GM12891 (cell line): ENCODE data around the gene GNB1L.
"Not testable (repeated sequence)": the region's sequence is repeated elsewhere in the genome, so short reads cannot be mapped to it uniquely, and the experiment has no call there.

ENCODE experiments used
- DNase-seq: peaks from one replicate; pipeline ENCODE4 v3.0.0; 2011; ENCODE audit warnings: low spot score; ENCODE audit not compliant: insufficient read length
- FAIRE-seq: peaks from 2 replicates; lab custom pipeline; 2011; peaks lifted over from hg19 to GRCh38; lab: Jason Lieb, UNC
- PAX5 ChIP-seq: IDR thresholded peaks from 2 replicates; pipeline ENCODE4 v1.6.1; 2011; ENCODE audit warnings: low read length, moderate library complexity, mild to moderate bottlenecking; ENCODE audit not compliant: insufficient read depth, severe bottlenecking
- POLR2A ChIP-seq: IDR thresholded peaks from 2 replicates; pipeline ENCODE4 v1.6.1; 2011; ENCODE audit warnings: low read depth, low read length, control low read depth
- POLR2AphosphoS5 ChIP-seq: IDR thresholded peaks from 2 replicates; pipeline ENCODE4 v1.6.1; 2011; ENCODE audit warnings: low read depth, low read length, control low read depth
- POU2F2 ChIP-seq: IDR thresholded peaks from 2 replicates; pipeline ENCODE4 v1.6.1; 2011; ENCODE audit warnings: low read depth, mild to moderate bottlenecking, control low read depth, low read length, moderate library complexity
- SPI1 ChIP-seq: IDR thresholded peaks from 2 replicates; pipeline ENCODE4 v1.6.1; 2011; ENCODE audit warnings: low read depth, low read length, control low read depth
- TAF1 ChIP-seq: IDR thresholded peaks from 2 replicates; pipeline ENCODE4 v1.6.1; 2011; ENCODE audit warnings: low read depth, low read length, control low read depth

GNB1L gene

DNA sequence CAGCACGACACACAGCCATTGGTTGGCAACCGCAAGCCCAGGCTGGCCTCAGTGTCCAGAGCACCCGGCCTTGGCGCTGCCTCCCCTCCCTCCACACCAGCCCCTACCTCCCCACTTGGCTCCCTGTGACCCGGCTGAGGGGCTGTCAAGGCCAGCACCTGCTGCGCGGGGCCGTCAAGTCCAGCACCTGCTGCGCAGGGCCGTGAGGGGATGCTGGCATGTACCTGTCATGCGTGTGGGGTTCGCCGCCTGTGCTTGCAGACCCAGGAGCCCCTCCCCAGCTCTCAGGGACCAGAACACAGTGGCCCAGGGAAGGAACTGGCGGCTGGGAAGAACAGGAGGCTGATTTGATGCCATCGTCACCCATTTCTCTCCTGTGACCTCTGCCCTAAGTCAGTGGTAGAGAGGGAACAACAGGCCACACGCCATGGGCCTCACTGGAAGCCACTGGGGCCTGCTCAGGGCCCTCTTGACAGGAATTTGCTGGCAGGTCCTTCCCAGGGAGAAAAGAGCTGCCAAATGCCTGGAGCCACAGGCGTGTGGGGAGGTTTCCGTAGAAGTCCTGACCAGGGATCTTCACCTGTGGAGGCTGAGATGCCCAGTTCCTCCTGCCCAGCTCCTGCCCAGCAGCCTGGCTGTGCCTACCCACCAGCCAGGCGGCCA, 56.5 kb downstream of the GNB1L start:
- TF ChIP-seq TAF1 (no peak), POLR2AphosphoS5 (no peak), PAX5 (no peak), POU2F2 (no peak)
- DNase-seq, result no peak
- no peak for FAIRE-seq

- DNase-seq (no peak), FAIRE-seq (no peak)
- TF ChIP-seq TAF1 (no peak), POLR2A (no peak), SPI1 (no peak), PAX5 (no peak), POLR2AphosphoS5 (no peak), POU2F2 (no peak)
These were observed 57.3 kb downstream of the GNB1L start for GRCh38 chr22:19797086-19798002.

GRCh38 chr22:19796160-19796559, 58.5 kb downstream of the GNB1L start:
- no peak for TF ChIP-seq POLR2AphosphoS5
- TF ChIP-seq POU2F2, result no peak
- TF ChIP-seq PAX5, result no peak
- TF ChIP-seq TAF1, result no peak
- no peak for TF ChIP-seq SPI1
- TF ChIP-seq POLR2A, result no peak
- FAIRE-seq (no peak), DNase-seq (no peak)

GRCh38 chr22:19795617-19796008, 59.1 kb downstream of the GNB1L start:
- no peak for DNase-seq
- FAIRE-seq, result no peak
- no peak for TF ChIP-seq SPI1
- no peak for TF ChIP-seq TAF1
- no peak for TF ChIP-seq PAX5
- no peak for TF ChIP-seq POLR2AphosphoS5
- TF ChIP-seq POLR2A, result no peak

- TF ChIP-seq POLR2AphosphoS5 (no peak), POU2F2 (no peak), TAF1 (no peak), POLR2A (no peak), SPI1 (no peak)
- FAIRE-seq (no peak), DNase-seq (no peak)
These were observed 60.9 kb downstream of the GNB1L start for GRCh38 chr22:19793661-19794310.

- DNase-seq (no peak), FAIRE-seq (no peak)
- no peak for TF ChIP-seq POLR2A
- TF ChIP-seq TAF1, result no peak
- TF ChIP-seq POLR2AphosphoS5, result no peak
- no peak for TF ChIP-seq SPI1
- TF ChIP-seq POU2F2, result no peak
- no peak for TF ChIP-seq PAX5
These were observed 61.5 kb downstream of the GNB1L start for GRCh38 chr22:19793161-19793560.

DNA sequence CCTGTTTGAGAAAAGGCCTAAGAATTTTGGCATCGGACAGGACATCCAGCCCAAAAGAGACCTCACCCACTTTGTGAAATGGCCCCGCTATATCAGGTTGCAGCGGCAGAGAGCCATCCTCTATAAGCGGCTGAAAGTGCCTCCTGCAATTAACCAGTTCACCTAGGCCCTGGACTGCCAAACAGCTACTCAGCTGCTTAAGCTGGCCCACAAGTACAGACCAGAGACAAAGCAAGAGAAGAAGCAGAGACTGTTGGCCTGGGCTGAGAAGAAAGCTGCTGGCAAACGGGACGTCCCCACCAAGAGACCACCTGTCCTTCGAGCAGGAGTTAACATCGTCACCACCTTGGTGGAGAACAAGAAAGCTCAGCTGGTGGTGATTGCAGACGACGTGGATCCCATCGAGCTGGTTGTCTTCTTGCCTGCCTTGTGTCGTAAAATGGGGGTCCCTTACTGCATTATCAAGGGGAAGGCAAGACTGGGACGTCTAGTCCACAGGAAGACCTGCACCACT, 62.2 kb downstream of the GNB1L start:
- not testable (repeated sequence) for DNase-seq, FAIRE-seq

DNA sequence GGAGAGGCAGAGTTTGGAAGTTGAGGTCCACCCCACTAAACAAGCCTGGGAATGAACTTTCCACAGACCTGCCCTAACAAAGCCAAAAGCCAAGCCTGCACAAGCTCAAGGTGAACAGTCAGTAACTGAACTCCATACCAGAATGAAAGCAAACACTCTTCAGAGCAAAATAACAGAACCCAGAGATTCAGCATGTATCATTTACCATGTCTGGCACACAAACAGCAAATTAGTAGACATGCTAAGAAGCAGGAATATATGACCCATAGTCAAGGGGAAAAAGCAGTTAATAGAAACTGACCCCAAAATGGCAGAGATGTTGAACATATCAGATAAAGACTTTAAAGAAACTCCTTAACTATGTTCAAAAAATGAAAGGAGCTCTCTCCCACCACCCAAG, 62.8 kb downstream of the GNB1L start:
- DNase-seq, result no peak
- FAIRE-seq, result no peak
- TF ChIP-seq POLR2A, result no peak
- TF ChIP-seq SPI1, result no peak
- no peak for TF ChIP-seq POLR2AphosphoS5
- no peak for TF ChIP-seq POU2F2
- no peak for TF ChIP-seq PAX5
- TF ChIP-seq TAF1, result no peak

- FAIRE-seq, result no peak
- DNase-seq, result no peak
- TF ChIP-seq PAX5, result no peak
- no peak for TF ChIP-seq TAF1
- TF ChIP-seq POU2F2, result no peak
- TF ChIP-seq SPI1, result no peak
- no peak for TF ChIP-seq POLR2A
- no peak for TF ChIP-seq POLR2AphosphoS5
These were observed 63.4 kb downstream of the GNB1L start for GRCh38 chr22:19791243-19791642.

- TF ChIP-seq POU2F2, result no peak
- no peak for TF ChIP-seq POLR2AphosphoS5
- TF ChIP-seq PAX5, result no peak
- no peak for TF ChIP-seq POLR2A
- TF ChIP-seq SPI1, result no peak
- no peak for TF ChIP-seq TAF1
- no peak for FAIRE-seq
- DNase-seq, result no peak
These were observed 64.8 kb downstream of the GNB1L start for GRCh38 chr22:19789828-19790227.
